K562 (cell line): ENCODE results near the gene ENDOV. TPM values are rescaled to one million over a fixed set of nuclear protein-coding genes. Genes with fewer than 3 reads are reported as not detected.

Experiments
- ATAC-seq: fragments of 200-7000 bp; cut with Tn5 transposase; 3 replicates; pipeline ENCODE4 v1.9.1; 2020; ENCODE audit warnings: moderate library complexity
- BruUV-seq: library from RNA; stranded (reverse); fragments of 400-500 nt; replicated peaks from 2 replicates; lab custom pipeline; 2021; lab: Mats Ljungman, UMichigan
- CTCF ChIA-PET: fragments of 300-600 bp; formaldehyde crosslinking; extraction: SDS; loops from one replicate; lab custom pipeline; 2021; ENCODE audit warnings: low intra/inter-chr PET ratio; lab: Yijun Ruan, JAX
- POLR2A ChIA-PET: fragments of 300-600, 350-650 bp; sonication (Branson Sonifier 250); formaldehyde crosslinking; extraction: SDS; loops from one replicate; lab custom pipeline; 2021; ENCODE audit warnings: antibody characterized with exemption, inconsistent platforms; lab: Yijun Ruan, JAX
- DNase-seq, 4 experiments: peaks; one replicate each; pipeline versions ENCODE4 v3.0.0 to v3.0.0-alpha.2; 2011 to 2018; ENCODE audit warnings: low spot score in 3 of 4, mixed read lengths in 3 of 4; ENCODE audit errors: extremely low read depth in 1 of 4
- FAIRE-seq: peaks from 2 replicates; lab custom pipeline; 2011; peaks lifted over from hg19 to GRCh38; lab: Jason Lieb, UNC
- H2AFZ ChIP-seq: 2 replicates; pipeline ENCODE4 v1.6.0; 2011; ENCODE audit warnings: low read depth, low read length, control low read depth, inconsistent platforms
- H3K27ac ChIP-seq: fragments of 200-600 bp; 3 replicates; pipeline ENCODE4 v1.8.0; 2011; ENCODE audit warnings: low read depth, mild to moderate bottlenecking, control low read depth, inconsistent platforms, low read length, moderate library complexity, mixed read lengths; ENCODE audit errors: extremely low read depth
- H3K27me3 ChIP-seq, 2 experiments: fragments of 300-600 bp in 1 of 2; 2 replicates in 1 of 2; 3 replicates in 1 of 2; pipeline versions ENCODE4 v1.6.0 to v1.8.0; 2011; ENCODE audit warnings: inconsistent platforms in 2 of 2, low read length in 2 of 2, mild to moderate bottlenecking in 1 of 2, mixed read lengths in 1 of 2, moderate library complexity in 1 of 2; ENCODE audit not compliant: control insufficient read depth in 2 of 2, insufficient read depth in 2 of 2
- H3K36me3 ChIP-seq: fragments of 300-600 bp; 3 replicates; pipeline ENCODE4 v1.8.0; 2011; ENCODE audit warnings: mild to moderate bottlenecking, low read length, inconsistent platforms; ENCODE audit not compliant: control insufficient read depth, insufficient read depth
- H3K4me1 ChIP-seq, 2 experiments: fragments of 200-600 bp in 1 of 2; replicated peaks in 1 of 2; 2 replicates in 1 of 2; 3 replicates in 1 of 2; pipeline versions ENCODE4 v1.5.1 to v1.8.0; 2011; ENCODE audit warnings: inconsistent platforms in 2 of 2, low read length in 2 of 2, mild to moderate bottlenecking in 1 of 2, mixed read lengths in 1 of 2, moderate library complexity in 1 of 2; ENCODE audit not compliant: control insufficient read depth in 2 of 2, insufficient read depth in 2 of 2
- H3K4me2 ChIP-seq: 2 replicates; pipeline ENCODE4 v1.6.1; 2011; ENCODE audit warnings: low read length, control low read depth, inconsistent platforms, mixed read lengths; ENCODE audit not compliant: insufficient read depth
- H3K4me3 ChIP-seq: fragments of 200-600 bp; sonication (generic), shearing (Covaris generic); 2 replicates; pipeline ENCODE4 v1.5.1; 2016; ENCODE audit warnings: control low read depth, inconsistent platforms
- H3K79me2 ChIP-seq: fragments of 200-600 bp; 3 replicates; pipeline ENCODE4 v1.8.0; 2011; ENCODE audit warnings: low read length, inconsistent platforms; ENCODE audit not compliant: control insufficient read depth, insufficient read depth
- H3K9ac ChIP-seq, 2 experiments: 2 replicates each; pipeline versions ENCODE4 v1.6.0 to v1.6.1; 2011; ENCODE audit warnings: low read depth in 2 of 2, low read length in 2 of 2, control low read depth in 1 of 2, inconsistent platforms in 1 of 2, mild to moderate bottlenecking in 1 of 2, mixed read lengths in 1 of 2; ENCODE audit not compliant: insufficient read depth in 1 of 2
- H3K9me1 ChIP-seq: one replicate; pipeline ENCODE4 v1.6.0; 2011; ENCODE audit warnings: inconsistent platforms, mild to moderate bottlenecking, low read length, moderate library complexity; ENCODE audit not compliant: control insufficient read depth, insufficient read depth
- H3K9me3 ChIP-seq: replicated peaks from 2 replicates; pipeline ENCODE4 v1.5.1; 2011; ENCODE audit warnings: low read depth, low read length, inconsistent platforms; ENCODE audit not compliant: control insufficient read depth, insufficient read depth
- H4K20me1 ChIP-seq: replicated peaks from 2 replicates; pipeline ENCODE4 v1.6.1; 2011; ENCODE audit warnings: low read length, inconsistent platforms, mixed read lengths; ENCODE audit not compliant: control insufficient read depth, insufficient read depth
- CC2D1A ChIP-seq: fragments of 450-650 bp; IDR thresholded peaks from 2 replicates; pipeline ENCODE4 v1.6.1; 2017; ENCODE audit warnings: mild to moderate bottlenecking
- IRF2 ChIP-seq: sonication (generic); formaldehyde crosslinking; IDR thresholded peaks from 2 replicates; pipeline ENCODE4 v1.8.1; 2022; ENCODE audit warnings: mild to moderate bottlenecking, missing genetic modification reagents
- L3MBTL2 ChIP-seq: fragments of 450-650 bp; IDR thresholded peaks from 2 replicates; pipeline ENCODE4 v1.6.1; 2016; ENCODE audit warnings: mild to moderate bottlenecking, moderate library complexity
- MCM2 ChIP-seq: fragments of 450-650 bp; IDR thresholded peaks from 2 replicates; pipeline ENCODE4 v1.6.1; 2017; ENCODE audit warnings: low read depth, mild to moderate bottlenecking
- MCM7 ChIP-seq, 2 experiments: fragments of 450-650 bp; IDR thresholded peaks; 2 replicates each; pipeline ENCODE4 v1.6.1; 2016 to 2018
- MECOM ChIP-seq: fragments of 250-450 bp; sonication (Bioruptor Pico); IDR thresholded peaks from 2 replicates; pipeline ENCODE4 v1.8.0; 2022; ENCODE audit warnings: inconsistent platforms
- SUPT5H ChIP-seq: fragments of 450-650 bp; IDR thresholded peaks from 2 replicates; pipeline ENCODE4 v1.6.1; 2016
- TSHZ1 ChIP-seq: fragments of 250-450 bp; sonication (Bioruptor Pico); IDR thresholded peaks from 2 replicates; pipeline ENCODE4 v1.4.0; 2020; ENCODE audit warnings: mild to moderate bottlenecking, moderate library complexity
- ZNF282 ChIP-seq: sonication (generic); formaldehyde crosslinking; IDR thresholded peaks from 2 replicates; pipeline ENCODE4 v1.8.1; 2023; ENCODE audit warnings: missing genetic modification reagents
- ZNF740 ChIP-seq, 3 experiments: fragments of 200-800 bp in 1 of 3; sonication (Bioruptor generic) in 1 of 3; sonication (generic) in 1 of 3; formaldehyde crosslinking in 1 of 3; IDR thresholded peaks; 2 replicates each; pipeline versions ENCODE4 v1.6.1 to v1.8.0; 2016 to 2022; ENCODE audit warnings: mild to moderate bottlenecking in 2 of 3, missing compliant biosample characterization in 2 of 3, missing genetic modification characterization in 2 of 3, missing genetic modification reagents in 1 of 3
- WGBS: fragments of 100-300 bp; shearing (Covaris generic); methylation state at CpG from one replicate; pipeline ENCODE4 v1.1.6; 2016; ENCODE audit warnings: low coverage, mixed read lengths; ENCODE audit not compliant: insufficient coverage; ENCODE audit errors: missing lambda C conversion rate; 5-methylcytosine and 5-hydroxymethylcytosine counted together
- in situ Hi-C: fragments of 300-500 bp; cut with MboI; formaldehyde crosslinking; loops from 4 replicates; pipeline ENCODE4 v1.15.0; 2018; ENCODE audit warnings: inconsistent platforms, mixed read lengths
- intact Hi-C: fragments of 100-400 bp; cut with micrococcal nuclease; formaldehyde crosslinking; loops from 2 replicates; pipeline ENCODE4 v1.14.2; 2022
- polyA plus RNA-seq, 8 experiments: library from polyadenylated mRNA; depleted of rRNA in 4 of 8; stranded (reverse) in 5 of 8; unstranded in 3 of 8; fragments of >200 nt; fragmentation: Nextera tagmentation in 2 of 8; fragmentation: Illumina TruSeq in 1 of 8; extraction: Ambion mirVana in 2 of 8; extraction: Trizol in 1 of 8; gene quantifications; 2 replicates each; pipeline versions ENCODE4 v1.2.1 to v1.2.3, GENCODE V29; 2011 to 2014; ENCODE audit warnings: inconsistent platforms in 1 of 8, missing spikeins in 1 of 8
- total RNA-seq, 7 experiments: library from RNA; depleted of rRNA in 6 of 7; stranded (reverse); fragments of >200 nt in 6 of 7; fragmentation: Illumina TruSeq in 2 of 7; extraction: Trizol in 2 of 7; gene quantifications; 2 replicates each; pipeline versions ENCODE4 v1.2.1 to v1.2.3, GENCODE V29; 2011 to 2021; ENCODE audit warnings: low replicate concordance in 1 of 7

Gene ENDOV
- total and polyA plus RNA-seq, 9 of the 15 experiments (the other 6 are each of a cell fraction or from before 2014, with no cell fraction given) = 1.2 to 8.2 (median 3.7) TPM

- H2AFZ ChIP-seq = no peak overlapping the region
- H3K27me3 ChIP-seq = peaks cover 23 to 30% of the 10 kb centered on the region in 2 experiments
- no peak for DNase-seq
- no peaks in the 10 kb centered on the region for H3K79me2 ChIP-seq
- H3K4me1 ChIP-seq = no peaks in the 10 kb centered on the region; a peak in 1 of 5 replicates
- H3K9me3 ChIP-seq = no peaks in the 10 kb centered on the region
- no peak for FAIRE-seq
- TF ChIP-seq ZNF282 (CRISPR knock-in tag) (no peak), CC2D1A (no peak), MCM2 (no peak), ZNF740 (CRISPR knock-in tag; IDR thresholded peaks at IDR 0.05) (no peak), ZNF740 (tag; IDR thresholded peaks at IDR 0.05) (no peak), MCM7 (IDR thresholded peaks at IDR 0.05) (no peak), IRF2 (CRISPR knock-in tag) (no peak), SUPT5H (no peak), TSHZ1 (CRISPR knock-in tag) (no peak), MECOM (CRISPR knock-in tag) (no peak), L3MBTL2 (no peak)
- TF ChIP-seq, all 486 proteins: peak for 0
- Histone ChIP-seq H3K36me3 (no peaks in the 10 kb centered on the region), H3K9me1 (no peaks in the 10 kb centered on the region), H4K20me1 (no peaks in the 10 kb centered on the region), H3K4me2 (no peak overlapping the region), H3K9ac (no peak overlapping the region), H3K4me3 (no peak overlapping the region), H3K27ac (no peak overlapping the region)
- intact Hi-C loops = no loop called here
- ATAC-seq = no peak
- in situ Hi-C loops = no loop called here
- POLR2A ChIA-PET = interaction anchor here (1.1 kb wide), 1 partner anchor 46 kb away, joined by 4 read pairs; no protein-coding TSS in a partner anchor
- WGBS = 3% methylated on average over 6 of the region's 6 CpGs
- BruUV-seq = no TSS peak
- CTCF ChIA-PET = no interaction called here
These were observed 6.1 kb upstream of the ENDOV start for GRCh38 chr17:80408872-80409271.
